ENCODE data around the gene PFDN6.
A peak's percentile ranks its signal among the peaks of the same experiment; 100 is the strongest.
"Not testable (repeated sequence)": the region's sequence is repeated elsewhere in the genome, so short reads cannot be mapped to it uniquely, and the experiment has no call there.

PFDN6 gene

DNA sequence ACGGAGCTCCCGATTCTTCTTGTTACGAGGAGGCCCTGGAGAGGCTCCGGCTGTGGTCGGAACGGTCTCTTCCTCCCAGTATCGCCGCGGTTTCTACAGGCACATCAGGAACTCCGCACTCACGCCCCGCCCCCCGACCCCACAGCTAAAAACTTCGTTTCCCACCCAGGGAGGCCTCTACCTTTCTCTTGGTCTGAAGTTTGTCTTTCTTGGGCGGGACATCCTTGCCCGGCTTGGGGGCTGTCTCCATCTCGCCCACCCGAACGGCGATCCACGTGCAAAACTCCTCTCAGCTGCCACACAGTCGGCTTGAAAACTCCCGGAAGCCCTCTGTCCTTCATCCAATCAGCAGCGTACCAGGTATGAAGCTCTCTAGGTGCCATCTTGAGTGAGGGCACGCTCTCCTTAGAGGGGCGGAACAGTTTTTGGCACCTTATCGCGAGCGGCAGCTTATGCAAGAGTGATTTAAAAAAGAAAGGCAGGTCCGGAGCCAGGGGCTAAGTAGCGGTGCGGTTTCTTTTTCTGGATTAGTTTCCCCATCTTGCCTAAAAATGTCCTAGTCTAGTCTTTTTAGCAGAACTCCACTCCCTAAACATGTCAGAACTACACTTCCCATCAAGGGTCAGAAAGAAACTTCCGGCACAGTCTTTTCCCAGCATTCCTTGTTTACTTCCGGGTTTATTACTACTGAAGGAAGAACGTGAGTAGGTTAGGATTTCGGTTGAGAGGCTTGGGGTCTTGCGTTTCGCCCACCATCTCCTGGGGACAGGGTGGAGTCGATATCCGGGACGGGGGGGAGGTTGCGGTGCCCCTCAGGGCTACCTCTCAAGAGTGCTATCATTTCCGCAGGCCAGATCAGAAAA, at the start of gene PFDN6, which contains the start of gene WDR46:
TSS of gene PFDN6 (plus strand) at position 681 of the 863 bp plus-strand sequence. CDS start 256 bp downstream, outside the sequence.
TSS of gene WDR46 (minus strand) at position 319 of the 863 bp plus-strand sequence. CDS start at position 250, 69 bp downstream.
- FAIRE-seq (peak; percentile 31), DNase-seq (ENCODE audit: insufficient read length, low spot score) (peak; percentile 96)

DNA sequence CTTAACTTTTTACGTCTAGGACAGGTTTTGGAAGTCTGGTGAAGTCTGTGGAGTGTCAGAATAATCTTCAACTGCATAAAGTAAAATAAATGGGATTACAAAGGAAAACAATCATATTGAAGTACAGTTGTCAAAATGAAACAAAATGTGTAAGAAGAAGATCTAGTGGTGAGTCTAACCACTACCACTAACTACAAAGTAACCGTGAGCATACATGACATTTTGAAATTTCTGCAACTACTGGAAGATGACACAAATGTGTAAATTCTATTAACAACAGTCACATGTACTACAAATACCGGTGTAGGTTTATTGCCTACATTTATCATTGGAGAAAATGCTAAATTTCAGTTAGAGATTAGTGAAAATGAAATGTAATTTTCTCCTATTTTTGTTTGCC, 47.4 kb upstream of the PFDN6 start:
- DNase-seq (ENCODE audit: insufficient read length, low spot score) (no peak), FAIRE-seq (no peak)

DNA sequence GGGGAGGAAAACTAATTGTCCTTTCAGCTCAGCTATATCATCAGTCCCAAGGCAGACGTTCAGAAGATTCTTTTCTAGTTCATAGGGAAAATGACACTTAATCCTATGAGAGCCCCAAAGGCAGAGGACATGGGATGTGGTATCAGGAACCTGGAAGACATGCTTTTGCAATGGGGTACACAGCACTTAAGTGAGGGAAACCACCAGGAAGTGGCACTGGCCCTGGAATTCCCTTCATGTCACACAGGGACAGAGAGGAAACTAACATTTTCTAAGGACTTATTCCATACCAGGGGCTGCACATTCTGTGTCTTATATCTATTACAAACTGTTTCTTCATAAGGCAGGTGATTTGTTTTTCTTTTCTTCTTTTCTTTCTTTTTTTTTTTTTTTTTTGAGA, 45.9 kb upstream of the PFDN6 start:
- DNase-seq (ENCODE audit: insufficient read length, low spot score), result no peak
- no peak for FAIRE-seq

DNA sequence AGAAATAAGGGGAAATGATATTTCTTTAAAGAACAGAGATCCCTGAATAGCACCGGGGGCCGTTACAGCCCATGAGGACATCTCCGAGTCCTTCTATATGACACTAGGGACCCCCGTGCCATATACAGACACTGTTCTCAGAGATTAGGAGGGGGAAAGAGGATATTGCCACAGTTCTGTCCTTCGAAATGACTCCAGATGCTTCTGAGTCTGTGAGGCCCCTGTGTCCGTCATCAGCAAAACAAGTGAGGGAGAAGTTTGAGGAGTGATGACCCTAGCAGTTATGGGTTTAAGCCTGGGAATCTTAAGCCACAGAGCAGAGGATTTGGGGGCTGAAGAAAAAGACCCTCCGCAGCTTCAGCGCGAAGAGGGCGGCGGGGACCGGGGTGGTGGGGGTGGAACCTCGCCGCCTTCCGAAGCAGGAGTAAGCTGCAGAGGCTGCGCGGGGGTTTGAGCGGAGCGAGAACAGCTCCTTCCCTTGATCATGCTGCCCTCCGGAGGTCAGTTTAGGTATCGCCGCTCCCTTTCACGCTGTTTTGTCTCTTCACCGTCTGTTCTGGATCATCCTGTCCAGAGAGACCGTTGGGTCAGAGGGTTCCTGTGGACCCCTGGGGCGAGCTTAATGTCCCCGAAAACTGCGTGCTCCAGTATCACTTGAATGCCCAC, 41.3 kb upstream of the PFDN6 start:
- FAIRE-seq (peak; percentile 77), DNase-seq (ENCODE audit: insufficient read length, low spot score) (peak; percentile 78)

DNA sequence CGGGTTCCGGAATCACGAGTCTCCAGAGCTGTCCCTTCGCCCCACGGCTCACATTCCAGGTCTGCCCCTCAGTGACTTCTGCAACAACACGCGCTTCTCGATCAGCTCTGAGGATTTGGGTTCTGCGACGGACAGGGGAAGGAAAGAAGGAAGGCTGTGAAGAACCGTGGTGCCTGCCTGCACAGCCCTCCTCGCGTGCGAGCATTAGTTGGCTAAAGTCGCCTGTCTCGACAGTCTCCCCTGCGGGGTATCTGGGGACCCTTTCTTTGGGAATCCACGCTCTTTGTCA, 40.8 kb upstream of the PFDN6 start:
- DNase-seq (ENCODE audit: insufficient read length, low spot score) (no peak), FAIRE-seq (no peak)

DNA sequence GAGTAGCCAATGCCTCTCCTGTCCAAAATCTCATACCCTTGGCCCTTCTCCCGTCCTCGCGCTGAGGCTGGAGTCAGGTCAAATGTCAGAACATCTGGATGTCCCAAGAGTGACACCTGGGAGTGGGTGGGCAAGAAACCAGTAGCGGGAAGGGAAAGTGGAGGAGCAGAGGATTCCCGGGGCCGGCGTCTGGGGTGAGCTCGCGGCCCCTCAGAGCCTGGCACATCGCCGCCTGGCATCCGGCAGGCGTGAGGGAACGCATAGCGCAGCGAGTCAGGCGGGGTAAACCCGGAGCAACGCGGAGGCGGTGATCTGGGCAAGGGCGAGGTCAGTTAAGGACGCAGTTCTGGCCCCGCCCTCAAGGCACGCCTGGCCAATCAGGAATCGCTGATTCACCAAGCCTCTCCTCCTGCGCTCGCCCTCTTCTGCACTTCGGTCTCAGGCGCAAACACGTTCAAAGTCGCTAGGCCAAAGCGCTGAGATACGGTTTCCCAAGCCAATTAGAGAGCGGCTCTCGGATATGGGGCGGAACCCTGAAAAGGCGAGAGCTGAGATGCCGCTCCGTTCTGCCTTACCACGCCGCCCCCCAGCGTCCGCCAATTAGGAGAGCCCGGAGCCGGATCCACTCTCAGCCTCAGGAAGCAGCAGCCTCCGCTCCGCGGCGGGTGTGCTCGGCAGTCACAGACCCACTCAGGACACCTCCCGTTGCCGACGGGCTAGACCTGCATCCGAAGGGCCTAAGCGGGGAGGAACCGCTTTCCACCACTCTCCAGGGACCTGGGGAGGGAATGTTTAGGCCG, 40.3 kb upstream of the PFDN6 start:
- FAIRE-seq, result peak; percentile 97

DNA sequence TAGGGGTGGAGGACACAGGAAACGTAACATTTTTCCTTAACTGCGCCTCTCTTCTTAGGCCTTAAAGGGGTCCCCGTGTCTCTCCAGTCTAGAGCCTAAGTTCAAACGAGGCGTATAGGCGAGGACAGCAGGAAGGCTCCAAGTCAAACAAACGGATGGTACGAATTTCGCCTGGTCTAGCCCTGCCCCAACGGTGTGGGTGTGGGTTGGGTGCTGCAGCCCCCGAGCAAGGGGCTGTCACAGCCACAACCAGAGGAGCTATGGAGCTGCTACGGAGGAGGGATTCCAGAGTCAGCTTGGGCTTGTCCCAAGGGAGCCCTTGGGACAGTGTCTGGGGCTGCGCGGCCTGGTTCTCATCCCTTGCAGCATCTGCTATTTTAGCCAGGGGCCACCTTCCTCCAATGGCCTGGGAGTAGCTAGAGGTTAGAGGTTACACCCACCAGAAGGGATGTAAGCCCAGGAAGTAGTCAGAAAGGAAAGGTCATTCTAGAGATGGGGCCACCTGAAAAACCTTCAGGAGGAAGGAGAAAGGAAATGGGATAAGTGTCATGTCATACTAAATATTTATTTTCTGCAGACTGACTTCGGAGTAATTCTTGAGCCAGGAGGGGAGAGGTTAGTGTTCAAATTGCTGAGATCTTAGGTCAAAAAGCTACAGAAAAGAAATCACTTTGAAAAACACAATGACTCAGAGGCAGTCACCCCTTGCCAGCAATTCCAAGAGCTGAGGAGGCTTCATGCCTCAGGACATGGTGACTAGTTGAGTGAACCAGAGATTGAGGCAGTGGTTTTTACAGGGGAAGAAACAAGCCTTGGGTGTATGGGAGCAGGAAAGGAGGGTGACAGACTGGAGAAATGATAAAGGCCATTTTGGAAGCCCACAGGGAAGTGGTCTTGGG, 39.4 kb upstream of the PFDN6 start:
- FAIRE-seq (no peak), DNase-seq (ENCODE audit: insufficient read length, low spot score) (no peak)

More for the DNA sequence above, 40.3 kb upstream of the PFDN6 start:
- DNase-seq (ENCODE audit: insufficient read length, low spot score), result peak; percentile 95

DNA sequence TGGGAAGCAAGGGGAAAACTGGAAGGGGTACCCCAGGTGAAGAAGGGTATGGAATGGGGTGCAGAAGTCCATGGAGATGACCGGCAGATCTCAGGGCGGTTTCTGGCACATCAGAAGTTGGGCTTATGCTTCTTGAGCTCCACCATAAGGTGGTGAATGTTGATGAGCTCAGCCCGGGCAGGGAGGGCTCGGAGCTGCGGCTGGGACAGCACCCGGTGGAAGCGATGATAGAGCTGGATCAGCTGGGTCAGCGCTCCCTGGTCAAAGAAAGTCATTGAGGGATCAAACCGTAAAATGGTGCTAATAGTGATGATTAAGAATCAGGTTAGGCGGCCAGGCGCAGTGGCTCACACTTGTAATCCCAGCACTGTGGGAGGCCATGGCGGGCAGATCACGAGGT, 38.7 kb upstream of the PFDN6 start:
- no peak for DNase-seq (ENCODE audit: insufficient read length, low spot score)
- FAIRE-seq, result no peak

DNA sequence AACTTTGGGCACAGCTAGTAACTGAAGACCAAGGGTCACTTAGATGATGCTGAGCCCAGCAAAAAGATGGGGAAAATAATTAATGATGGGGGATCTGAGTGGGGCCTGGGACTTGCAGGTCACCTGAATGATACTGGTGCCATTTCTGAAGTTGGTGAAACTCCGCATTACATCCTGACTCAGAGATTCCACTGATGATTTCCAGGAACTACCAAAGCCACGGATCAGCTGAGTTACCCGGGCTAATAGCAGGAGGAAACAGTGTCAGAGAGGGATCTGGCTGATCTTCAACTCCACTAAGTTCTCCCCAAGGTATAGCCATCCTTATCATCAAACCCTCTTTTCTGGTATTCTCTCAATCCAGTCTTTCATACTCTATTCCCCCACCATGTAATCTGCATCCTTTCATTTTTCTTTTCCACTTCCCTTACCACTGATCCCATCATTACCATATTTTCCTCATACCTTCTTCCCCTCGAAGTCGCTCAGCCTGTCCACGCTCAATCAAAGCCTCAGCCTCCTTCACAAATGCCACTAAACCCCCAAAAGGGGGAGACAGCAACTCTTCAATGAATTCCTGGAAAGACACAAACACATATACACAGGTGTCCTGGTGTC, 37.9 kb upstream of the PFDN6 start:
- no peak for DNase-seq (ENCODE audit: insufficient read length, low spot score)
- no peak for FAIRE-seq

DNA sequence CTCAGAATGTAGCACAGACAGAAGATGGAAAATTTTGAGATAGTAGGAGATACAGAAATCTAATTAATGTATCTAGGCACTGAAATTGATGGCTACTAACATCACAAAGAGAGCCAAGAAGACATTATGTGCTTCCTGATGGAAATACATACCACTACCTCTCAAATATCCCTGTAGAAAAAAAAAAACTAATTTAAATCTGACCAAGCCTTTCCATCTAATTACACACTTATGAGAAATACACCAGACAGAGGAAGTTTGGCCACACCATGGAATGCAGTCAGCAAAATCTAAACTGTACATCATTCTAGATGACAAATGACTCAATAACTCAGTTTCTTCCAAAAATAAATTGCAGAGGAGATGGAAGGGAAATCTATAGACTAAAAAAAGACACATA, 36.6 kb upstream of the PFDN6 start:
- no peak for FAIRE-seq
- no peak for DNase-seq (ENCODE audit: insufficient read length, low spot score)

DNA sequence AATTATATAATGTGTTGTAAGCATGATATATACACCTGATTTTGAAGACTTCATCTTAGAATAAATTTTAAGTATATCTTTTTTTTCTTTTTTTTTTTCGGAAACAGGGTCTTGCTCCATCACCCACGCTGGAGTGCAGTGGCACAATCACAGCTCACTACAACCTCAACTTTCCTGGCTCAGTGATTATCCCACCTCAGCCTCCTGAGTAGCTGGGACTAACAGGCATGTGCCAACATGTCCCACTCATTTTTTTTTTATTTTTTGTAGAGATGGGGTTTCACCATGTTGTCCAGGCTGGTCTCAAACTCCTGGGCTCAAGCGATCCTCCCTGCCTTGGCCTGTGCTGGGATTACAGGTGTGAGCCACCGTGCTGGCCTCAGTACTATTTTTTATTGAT, 34.8 kb upstream of the PFDN6 start:
- DNase-seq (ENCODE audit: insufficient read length, low spot score), result no peak
- FAIRE-seq, result no peak

DNA sequence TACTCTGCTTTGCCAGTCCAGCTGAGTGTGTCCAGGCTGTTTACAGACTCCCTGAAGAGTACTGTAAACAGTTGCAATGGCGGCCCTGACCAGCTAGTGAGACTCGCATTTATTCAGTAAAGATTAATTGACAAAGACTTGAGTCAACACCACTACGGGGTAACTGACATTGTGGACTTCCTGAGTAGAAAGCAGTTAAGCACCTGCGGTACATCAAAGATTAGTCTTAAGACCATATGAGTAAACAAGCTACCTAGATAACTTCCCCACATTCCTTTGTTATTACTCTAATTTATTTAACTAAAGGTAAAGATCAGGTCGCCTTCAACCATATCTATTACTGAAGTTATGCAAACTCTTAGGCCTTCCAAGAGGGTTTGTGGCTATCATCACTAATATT, 30.4 kb upstream of the PFDN6 start:
- no peak for DNase-seq (ENCODE audit: insufficient read length, low spot score)
- no peak for FAIRE-seq

DNA sequence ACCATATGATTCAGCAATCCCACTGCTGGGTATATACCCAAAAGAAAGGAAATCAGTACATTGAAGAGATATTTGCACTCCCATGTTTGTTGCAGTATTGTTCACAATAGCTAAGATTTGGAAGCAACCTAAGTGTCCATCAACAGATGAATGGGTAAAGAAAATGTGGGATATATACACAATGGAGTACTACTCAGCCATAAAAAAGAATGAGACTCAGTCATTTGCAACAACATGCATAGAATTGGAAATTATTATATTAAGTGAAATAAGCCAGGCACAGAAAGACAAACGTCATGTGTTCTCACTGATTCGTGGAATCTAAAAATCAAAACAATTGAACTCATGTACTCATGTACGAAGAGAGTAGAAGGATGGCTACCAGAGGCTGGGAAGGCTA, 26.9 kb upstream of the PFDN6 start:
- FAIRE-seq; DNase-seq (ENCODE audit: insufficient read length, low spot score): not testable (repeated sequence)

DNA sequence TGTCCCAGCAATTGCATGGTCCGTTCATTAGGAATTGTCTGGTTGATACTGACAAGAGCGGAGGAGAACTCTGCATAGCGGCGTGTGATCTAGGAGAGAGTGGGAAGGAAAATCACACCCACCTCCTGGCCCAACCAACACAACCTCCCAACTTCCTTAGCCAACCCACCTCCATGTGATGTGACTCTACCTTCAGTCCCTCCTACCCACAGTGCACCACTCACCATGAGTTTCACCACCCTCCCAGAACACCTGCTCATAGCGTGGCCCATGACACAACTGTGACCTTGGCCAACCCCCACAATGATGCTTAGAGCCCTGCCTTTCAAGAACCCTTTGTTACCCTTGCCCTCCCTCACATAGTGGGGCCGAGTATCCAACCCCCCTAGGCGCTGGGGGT, 25.4 kb upstream of the PFDN6 start:
- DNase-seq (ENCODE audit: insufficient read length, low spot score) (no peak), FAIRE-seq (peak; percentile 51)

DNA sequence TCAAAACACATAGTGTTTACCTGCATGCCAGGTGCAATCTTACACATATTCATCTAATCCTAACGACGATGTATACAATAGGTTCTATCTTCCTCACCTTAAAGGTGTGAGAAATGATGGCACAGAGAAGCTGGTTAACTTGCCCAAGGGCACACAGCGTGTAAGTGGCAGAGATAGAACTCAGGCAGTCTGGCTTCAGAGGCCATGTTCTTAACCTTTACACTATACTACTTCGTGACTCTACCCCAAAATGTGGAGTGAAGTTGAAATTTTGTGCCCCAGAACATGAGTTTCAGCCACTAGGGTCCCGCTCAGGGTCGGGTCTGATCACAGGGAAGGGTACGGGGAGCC, 18.3 kb upstream of the PFDN6 start:
- no peak for FAIRE-seq
- DNase-seq (ENCODE audit: insufficient read length, low spot score), result no peak

DNA sequence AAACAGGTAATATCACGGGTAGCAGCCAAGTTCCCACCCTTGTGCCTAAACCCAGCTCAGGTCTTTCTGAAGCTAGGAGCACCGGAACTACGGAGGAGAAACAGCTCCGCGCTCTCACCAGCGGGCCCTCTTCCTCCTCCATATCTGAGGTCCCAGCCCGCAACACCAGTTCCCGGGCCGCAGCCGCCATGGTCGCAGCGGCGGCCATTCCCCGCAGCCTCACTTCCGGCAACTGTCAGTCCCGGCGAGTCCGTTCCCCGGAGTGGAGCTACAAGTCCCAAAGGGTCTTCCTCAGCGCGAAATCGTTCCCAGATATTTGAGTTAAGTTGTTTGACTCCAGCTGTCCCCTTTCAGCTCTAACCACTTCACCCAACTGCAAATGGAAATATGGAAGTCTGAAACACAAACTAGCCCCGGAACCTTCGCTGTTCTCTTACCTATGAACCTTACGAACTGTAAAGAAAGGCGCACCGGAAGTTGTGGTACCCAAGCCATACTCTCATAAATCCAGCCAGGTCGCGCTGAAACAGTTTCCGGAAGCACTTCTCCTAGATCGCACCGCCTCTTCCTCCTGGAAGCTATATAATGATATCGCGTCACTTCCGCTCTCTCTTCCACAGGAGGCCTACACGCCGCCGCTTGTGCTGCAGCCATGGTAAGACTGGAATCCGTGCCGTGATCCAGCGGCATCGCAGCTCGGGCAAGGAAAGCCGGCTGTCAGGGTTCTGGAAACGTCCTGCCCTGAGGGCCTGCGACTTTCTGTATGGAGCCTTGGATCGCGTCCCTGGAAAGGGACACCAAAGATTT, 17.7 kb upstream of the PFDN6 start, which contains the start of the genes RPS18 and VPS52:
TSS of gene RPS18 (plus strand) at position 608 of the 807 bp plus-strand sequence. CDS start at position 653, 45 bp downstream.
TSS of gene VPS52 (minus strand) at position 409 of the 807 bp plus-strand sequence. CDS start at position 208, 201 bp downstream.
- FAIRE-seq (peak; percentile 52), DNase-seq (ENCODE audit: insufficient read length, low spot score) (peak; percentile 90)

DNA sequence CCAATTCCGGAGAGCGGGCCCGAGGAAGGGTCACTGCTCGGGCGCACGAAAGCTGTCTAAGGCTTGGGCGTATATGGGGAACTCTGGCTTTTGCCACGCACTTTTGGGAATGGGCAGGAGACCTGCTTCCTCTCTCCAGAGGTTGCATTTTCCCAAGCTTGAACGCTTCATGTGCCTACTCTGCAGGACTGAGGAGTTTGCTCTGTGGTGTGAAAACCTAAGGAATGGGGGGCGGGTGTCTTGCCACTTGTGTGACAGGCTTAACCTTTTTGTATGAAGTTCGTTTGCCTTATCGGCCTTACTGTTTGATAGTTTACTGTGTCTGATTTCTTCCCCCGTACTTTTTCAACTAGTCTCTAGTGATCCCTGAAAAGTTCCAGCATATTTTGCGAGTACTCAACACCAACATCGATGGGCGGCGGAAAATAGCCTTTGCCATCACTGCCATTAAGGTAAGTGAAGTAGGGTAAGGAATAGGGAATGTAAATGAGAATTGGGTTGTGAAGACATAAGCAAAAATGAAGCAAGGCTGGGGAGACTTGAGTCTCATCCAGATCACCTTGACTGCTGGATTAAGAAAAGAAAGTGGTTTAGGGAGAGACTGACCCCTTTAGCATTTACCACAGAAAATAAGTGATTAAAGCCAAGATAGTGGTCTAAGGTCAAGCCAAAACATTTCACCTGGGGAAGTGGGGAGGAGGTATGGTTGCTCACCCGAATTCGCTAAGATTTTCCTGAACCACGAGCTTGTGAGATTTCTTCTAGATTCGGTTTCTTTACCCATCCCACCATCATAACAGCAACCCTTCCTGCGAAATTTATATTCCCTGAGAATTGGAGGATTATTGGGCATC, 16.9 kb upstream of the PFDN6 start:
- DNase-seq (ENCODE audit: insufficient read length, low spot score), result no peak
- FAIRE-seq, result no peak
